Transverse colon (tissue), 3 donors: Measurements from ENCODE around the gene SLC25A4.

Source experiments
- CTCF ChIP-seq, 5 experiments: fragments of 200-600 bp in 3 of 5; fragments of 450-650 bp in 2 of 5; sonication (generic) in 3 of 5; IDR thresholded peaks; 1 replicate in 2 of 5; 2 replicates in 3 of 5; pipeline ENCODE4 v1.5.1; 2016 to 2017; ENCODE audit warnings: antibody characterized with exemption in 5 of 5, inconsistent platforms in 3 of 5, mild to moderate bottlenecking in 2 of 5, moderate library complexity in 1 of 5
- EP300 ChIP-seq: sonication (generic); formaldehyde crosslinking; IDR thresholded peaks from one replicate; pipeline ENCODE4 v1.6.1; 2017; ENCODE audit warnings: antibody characterized with exemption, low read depth

GRCh38 chr4:185124006-185124405 lies 19.1 kb upstream of the SLC25A4 start:
- TF ChIP-seq CTCF (IDR thresholded peaks at IDR 0.05) = no peak
- TF ChIP-seq EP300 = no peak
